PFSK-1 (cell line): ENCODE data around the gene TMEM185B.

Experiments used
- FOXP2 ChIP-seq: optimal IDR thresholded peaks from 2 replicates; pipeline ENCODE3; 2011; ENCODE audit warnings: borderline replicate concordance, control low read depth, inconsistent platforms; ENCODE audit not compliant: insufficient read depth; ENCODE audit errors: extremely low read length, extremely low read depth
- POLR2AphosphoS5 ChIP-seq: IDR thresholded peaks from 2 replicates; pipeline ENCODE4 v1.6.1; 2012; ENCODE audit warnings: low read depth, mild to moderate bottlenecking, control low read depth, low read length, moderate library complexity
- REST ChIP-seq, 2 experiments: IDR thresholded peaks; 2 replicates each; pipeline versions ENCODE4 v1.6.1 to v1.8.0; 2011 to 2012; ENCODE audit warnings: low read depth in 2 of 2, low read length in 2 of 2, control low read depth in 1 of 2, inconsistent platforms in 1 of 2, mild to moderate bottlenecking in 1 of 2, moderate library complexity in 1 of 2; ENCODE audit not compliant: insufficient read depth in 1 of 2
- SIN3A ChIP-seq: IDR thresholded peaks from 2 replicates; pipeline ENCODE4 v1.6.1; 2012; ENCODE audit warnings: mild to moderate bottlenecking, low read length, moderate library complexity, borderline replicate concordance; ENCODE audit not compliant: insufficient read depth
- TAF1 ChIP-seq: IDR thresholded peaks from 2 replicates; pipeline ENCODE4 v1.6.1; 2012; ENCODE audit warnings: low read length, control low read depth, borderline replicate concordance; ENCODE audit not compliant: insufficient read depth

The TMEM185B gene

GRCh38 chr2:120195553-120195952 lies 27.6 kb downstream of the TMEM185B start:
- TF ChIP-seq SIN3A (no peak), TAF1 (no peak), REST (IDR thresholded peaks at IDR 0.05; ENCODE audit: insufficient read depth in 1 of 2, low read depth in 2 of 2, low read length in 2 of 2) (no peak), POLR2AphosphoS5 (no peak), FOXP2 (no peak)

GRCh38 chr2:120192280-120192679 lies 30.9 kb downstream of the TMEM185B start:
- TF ChIP-seq TAF1 (no peak), SIN3A (no peak), POLR2AphosphoS5 (no peak), REST (IDR thresholded peaks at IDR 0.05; ENCODE audit: insufficient read depth in 1 of 2, low read depth in 2 of 2, low read length in 2 of 2) (no peak), FOXP2 (no peak)

GRCh38 chr2:120189189-120189588 lies 34.0 kb downstream of the TMEM185B start:
- TF ChIP-seq SIN3A (no peak), REST (IDR thresholded peaks at IDR 0.05; ENCODE audit: insufficient read depth in 1 of 2, low read depth in 2 of 2, low read length in 2 of 2) (no peak), TAF1 (no peak), POLR2AphosphoS5 (no peak), FOXP2 (no peak)

GRCh38 chr2:120182019-120182560 lies 41.1 kb downstream of the TMEM185B start:
- TF ChIP-seq POLR2AphosphoS5 (no peak), SIN3A (no peak), TAF1 (no peak), REST (IDR thresholded peaks at IDR 0.05; ENCODE audit: insufficient read depth in 1 of 2, low read depth in 2 of 2, low read length in 2 of 2) (no peak), FOXP2 (no peak)

GRCh38 chr2:120180066-120180465 lies 43.1 kb downstream of the TMEM185B start:
- no peak for TF ChIP-seq FOXP2
- TF ChIP-seq TAF1, result no peak
- no peak for TF ChIP-seq SIN3A
- TF ChIP-seq POLR2AphosphoS5, result no peak
- TF ChIP-seq REST (IDR thresholded peaks at IDR 0.05; ENCODE audit: insufficient read depth in 1 of 2, low read depth in 2 of 2, low read length in 2 of 2), result no peak
